ENCODE results near the gene TPX2.

TPX2 gene

DNA sequence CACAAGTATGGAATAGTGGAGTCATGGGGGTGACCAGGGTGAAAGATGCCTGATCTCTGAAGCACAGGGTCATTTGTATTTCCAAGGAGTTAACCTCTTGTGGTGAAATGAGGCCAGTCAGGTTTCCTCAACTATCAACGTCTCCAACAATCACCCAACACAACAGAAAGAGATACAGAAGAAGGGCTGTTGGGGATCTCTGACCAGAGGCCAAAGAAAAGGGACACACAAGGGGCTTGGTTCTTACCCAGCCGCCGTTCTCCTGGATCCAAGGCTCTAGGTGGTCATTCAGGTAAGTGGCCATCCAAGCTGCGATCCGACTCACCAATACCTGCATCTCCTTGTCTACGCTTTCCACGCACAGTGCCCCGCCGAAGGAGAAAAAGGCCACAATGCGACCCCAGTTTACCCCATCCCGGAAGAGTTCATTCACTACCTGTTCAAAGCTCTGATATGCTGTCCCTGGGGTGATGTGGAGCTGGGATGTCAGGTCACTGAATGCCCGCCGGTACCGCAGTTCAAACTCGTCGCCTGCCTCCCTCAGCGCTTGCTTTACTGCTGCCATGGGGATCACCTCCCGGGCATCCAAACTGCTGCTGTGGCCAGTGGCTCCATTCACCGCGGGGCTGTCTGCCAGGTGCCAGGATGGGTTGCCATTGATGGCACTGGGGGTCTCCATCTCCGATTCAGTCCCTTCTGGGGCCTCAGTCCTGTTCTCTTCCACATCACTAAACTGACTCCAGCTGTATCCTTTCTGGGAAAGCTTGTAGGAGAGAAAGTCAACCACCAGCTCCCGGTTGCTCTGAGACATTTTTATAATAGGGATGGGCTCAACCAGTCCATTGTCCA, 17.5 kb upstream of the TPX2 start:
- WGBS, 2 experiments, result 73 to 74% methylated on average over 22 of the region's 22 CpGs
- peaks cover 6% of the 10 kb centered on the region for H3K36me3 ChIP-seq (ENCODE audit: control insufficient read depth, insufficient read depth, low read length)

DNA sequence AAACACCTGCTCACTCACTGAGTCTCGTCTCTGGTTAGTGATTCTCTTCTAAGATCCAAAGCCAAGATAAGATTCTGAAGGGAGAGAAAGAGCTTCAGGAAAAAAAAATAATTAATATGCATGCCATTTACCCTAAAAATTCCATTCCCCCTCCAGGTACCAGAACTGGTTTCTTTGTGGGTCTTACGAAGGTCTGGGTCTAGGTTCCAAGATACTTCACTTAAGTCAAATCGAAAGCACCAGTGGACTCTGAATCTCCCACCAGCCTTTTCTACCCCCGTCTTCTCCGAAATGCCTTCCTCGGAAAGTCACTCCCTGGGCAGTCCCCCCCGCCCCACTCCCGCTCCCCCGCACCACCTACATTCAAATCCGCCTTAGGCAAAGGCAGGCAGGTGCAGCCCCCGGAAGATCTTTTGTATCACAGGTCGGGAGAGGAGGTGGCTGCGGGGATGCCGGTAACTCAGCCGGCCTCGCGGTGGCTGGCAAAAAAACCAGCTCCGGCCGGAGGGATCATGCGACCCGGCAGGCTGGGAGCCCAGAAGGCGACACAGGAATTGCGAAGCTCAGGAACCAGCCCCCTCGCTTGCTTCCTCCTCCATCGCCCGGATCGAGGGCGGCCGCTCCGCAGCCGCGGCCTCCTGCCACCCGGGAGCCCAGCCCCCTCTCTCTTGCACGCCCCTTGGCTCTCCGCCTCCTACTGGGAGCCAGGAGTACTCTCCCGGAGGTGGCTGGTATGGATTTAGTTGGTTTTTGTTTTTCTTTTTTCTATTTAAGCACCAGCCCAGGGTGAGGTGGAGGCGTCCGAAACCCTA, 16.6 kb upstream of the TPX2 start, which contains the start of gene BCL2L1:
Gene BCL2L1, minus strand, starts transcription at position 612 of the 812 bp plus-strand sequence. CDS start 650 bp downstream, outside the sequence.
- H3K4me3 ChIP-seq (ENCODE audit: insufficient read depth, low read depth, low read length), result peak within 1 kb of the TSS; percentile 61
- H3K9me3 ChIP-seq (ENCODE audit: control insufficient read depth, low read length), result no peaks in the 10 kb centered on the region
- 1 to 3% methylated on average over 37 to 38 of the region's 38 CpGs for WGBS, 2 experiments
- peak within 1 kb of the TSS; percentile 96 for H3K27ac ChIP-seq (ENCODE audit: insufficient read depth, low read depth, low read length, poor library complexity, severe bottlenecking)
- peaks cover 6% of the 10 kb centered on the region for H3K36me3 ChIP-seq (ENCODE audit: control insufficient read depth, insufficient read depth, low read length)
- peaks cover 23% of the 10 kb centered on the region for H3K4me1 ChIP-seq (ENCODE audit: control insufficient read depth, insufficient read depth, low read length)
- no peaks in the 10 kb centered on the region for H3K27me3 ChIP-seq (ENCODE audit: control insufficient read depth, insufficient read depth, low read length, poor library complexity, severe bottlenecking)

More for the DNA sequence above, 17.5 kb upstream of the TPX2 start:
- H3K27me3 ChIP-seq (ENCODE audit: control insufficient read depth, insufficient read depth, low read length, poor library complexity, severe bottlenecking), result no peaks in the 10 kb centered on the region
- H3K27ac ChIP-seq (ENCODE audit: insufficient read depth, low read depth, low read length, poor library complexity, severe bottlenecking), result no peak overlapping the region
- peak overlapping the region; percentile 61 for H3K4me3 ChIP-seq (ENCODE audit: insufficient read depth, low read depth, low read length)
- H3K9me3 ChIP-seq (ENCODE audit: control insufficient read depth, low read length), result no peaks in the 10 kb centered on the region
- peaks cover 23% of the 10 kb centered on the region for H3K4me1 ChIP-seq (ENCODE audit: control insufficient read depth, insufficient read depth, low read length)

DNA sequence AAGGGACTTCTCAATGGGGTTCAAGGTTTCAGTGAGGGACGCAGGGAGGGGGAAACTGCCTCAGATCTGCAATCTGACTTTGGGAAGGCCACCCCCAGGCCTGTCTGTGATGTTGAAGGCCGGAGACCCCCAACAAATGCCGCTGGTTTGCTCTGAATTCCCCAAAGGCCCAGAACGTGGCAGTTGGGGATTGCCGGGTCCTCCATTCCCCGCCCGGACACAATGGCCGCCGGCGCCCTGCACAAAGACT, 16.1 kb upstream of the TPX2 start:
- peaks cover 6% of the 10 kb centered on the region for H3K36me3 ChIP-seq (ENCODE audit: control insufficient read depth, insufficient read depth, low read length)
- peaks cover 23% of the 10 kb centered on the region for H3K4me1 ChIP-seq (ENCODE audit: control insufficient read depth, insufficient read depth, low read length)
- 3% methylated on average over 10 of the region's 10 CpGs for WGBS, 2 experiments
- H3K27ac ChIP-seq (ENCODE audit: insufficient read depth, low read depth, low read length, poor library complexity, severe bottlenecking), result peak overlapping the region; percentile 96
- no peaks in the 10 kb centered on the region for H3K9me3 ChIP-seq (ENCODE audit: control insufficient read depth, low read length)
- H3K27me3 ChIP-seq (ENCODE audit: control insufficient read depth, insufficient read depth, low read length, poor library complexity, severe bottlenecking), result no peaks in the 10 kb centered on the region
- H3K4me3 ChIP-seq (ENCODE audit: insufficient read depth, low read depth, low read length), result peak overlapping the region; percentile 61

DNA sequence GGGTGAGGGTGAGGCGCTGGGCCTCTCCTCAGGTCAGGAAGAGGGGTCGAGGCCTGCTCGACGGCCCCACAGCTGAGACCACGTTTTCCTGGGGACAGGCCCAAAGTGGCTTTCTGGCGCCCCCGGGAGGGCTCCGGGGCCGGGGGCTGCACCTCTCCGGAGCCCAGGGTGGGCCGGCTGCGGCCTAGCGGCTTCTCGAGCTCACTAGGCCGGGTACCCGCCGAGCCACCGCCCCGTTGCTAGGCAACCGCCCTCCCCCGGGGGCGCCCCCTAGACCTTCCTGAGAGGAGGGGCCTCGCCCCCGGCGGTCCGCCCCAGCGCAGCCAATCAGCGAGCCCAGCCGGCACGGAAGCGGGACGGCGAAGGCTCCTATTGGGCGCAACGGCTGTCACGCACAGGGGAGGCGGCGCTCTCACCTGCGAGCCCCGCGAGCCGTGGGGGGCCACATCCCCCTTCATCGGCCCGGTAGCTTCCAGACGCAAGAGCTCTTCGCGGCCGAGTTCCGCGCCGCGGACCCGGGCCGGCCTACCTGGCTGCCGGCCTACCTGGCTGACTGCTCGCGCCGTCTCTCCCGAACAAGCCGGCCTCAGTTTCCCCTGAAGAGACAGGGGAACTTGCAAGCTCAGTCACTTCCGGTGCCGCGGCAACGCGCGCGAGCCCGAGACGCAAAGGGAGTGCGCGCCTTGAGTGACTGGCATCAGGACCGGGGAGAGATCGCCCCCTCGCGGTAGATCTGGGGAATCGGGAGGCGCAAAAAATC, 15.6 kb upstream of the TPX2 start:
- peaks cover 6% of the 10 kb centered on the region for H3K36me3 ChIP-seq (ENCODE audit: control insufficient read depth, insufficient read depth, low read length)
- no peaks in the 10 kb centered on the region for H3K27me3 ChIP-seq (ENCODE audit: control insufficient read depth, insufficient read depth, low read length, poor library complexity, severe bottlenecking)
- 0% methylated on average over 77 of the region's 77 CpGs for WGBS, 2 experiments
- peak overlapping the region; percentile 96 for H3K27ac ChIP-seq (ENCODE audit: insufficient read depth, low read depth, low read length, poor library complexity, severe bottlenecking)
- H3K9me3 ChIP-seq (ENCODE audit: control insufficient read depth, low read length), result no peaks in the 10 kb centered on the region
- peaks cover 23% of the 10 kb centered on the region for H3K4me1 ChIP-seq (ENCODE audit: control insufficient read depth, insufficient read depth, low read length)
- H3K4me3 ChIP-seq (ENCODE audit: insufficient read depth, low read depth, low read length), result peak overlapping the region; percentile 61

DNA sequence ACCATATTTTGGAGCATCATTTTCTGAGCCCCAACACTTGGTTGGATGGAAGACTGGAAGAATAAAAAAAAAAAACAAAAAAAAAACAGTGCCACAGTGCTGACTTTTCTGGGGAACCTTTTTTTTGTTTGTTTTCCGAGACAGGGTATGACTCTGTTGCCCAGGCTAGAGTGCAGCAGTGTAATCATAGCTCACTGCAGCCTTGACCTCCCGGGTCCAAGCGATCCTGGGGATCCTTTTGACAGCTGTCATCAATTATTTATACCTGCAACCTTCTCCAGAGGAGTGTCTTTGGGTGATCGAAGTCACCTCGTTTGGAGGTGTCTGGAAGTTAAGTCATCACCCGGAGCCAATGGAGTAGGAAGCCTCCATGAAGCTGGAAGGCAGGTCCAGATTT, 7.8 kb upstream of the TPX2 start:
- H3K27ac ChIP-seq (ENCODE audit: insufficient read depth, low read depth, low read length, poor library complexity, severe bottlenecking), result no peak overlapping the region
- no peak overlapping the region for H3K4me3 ChIP-seq (ENCODE audit: insufficient read depth, low read depth, low read length)
- WGBS, 2 experiments, result 94% methylated on average over 6 of the region's 6 CpGs

DNA sequence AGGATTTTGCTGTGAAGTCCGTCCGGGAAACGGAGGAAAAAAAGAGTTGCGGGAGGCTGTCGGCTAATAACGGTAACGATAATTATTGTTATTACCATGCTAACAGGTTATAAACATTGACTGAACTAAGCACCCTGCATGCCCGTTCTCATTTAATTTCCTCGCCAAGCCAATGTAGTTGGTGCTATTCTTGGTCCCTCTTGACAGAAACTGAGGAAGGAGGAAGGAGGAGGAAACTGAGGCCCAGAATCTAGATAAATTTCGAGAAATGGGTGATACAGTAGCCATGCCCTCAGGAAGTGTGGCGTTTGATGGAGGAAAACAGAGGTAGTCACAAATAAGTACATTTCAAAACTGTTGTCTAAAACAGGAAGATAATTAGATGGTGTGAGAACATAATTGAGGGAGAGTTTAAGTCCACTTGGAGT, 474 bp downstream of the TPX2 start:
- 1% methylated on average over 11 of the region's 11 CpGs for WGBS, 2 experiments
- Histone ChIP-seq H3K4me3 (ENCODE audit: insufficient read depth, low read depth, low read length) (peak overlapping the region; percentile 58), H3K9me3 (ENCODE audit: control insufficient read depth, low read length) (no peaks in the 10 kb centered on the region), H3K27me3 (ENCODE audit: control insufficient read depth, insufficient read depth, low read length, poor library complexity, severe bottlenecking) (no peaks in the 10 kb centered on the region), H3K4me1 (ENCODE audit: control insufficient read depth, insufficient read depth, low read length) (peaks cover 4% of the 10 kb centered on the region), H3K36me3 (ENCODE audit: control insufficient read depth, insufficient read depth, low read length) (peaks cover 5% of the 10 kb centered on the region), H3K27ac (ENCODE audit: insufficient read depth, low read depth, low read length, poor library complexity, severe bottlenecking) (no peak overlapping the region)

More for the DNA sequence above, 7.8 kb upstream of the TPX2 start:
- no peaks in the 10 kb centered on the region for H3K4me1 ChIP-seq (ENCODE audit: control insufficient read depth, insufficient read depth, low read length)
- no peaks in the 10 kb centered on the region for H3K36me3 ChIP-seq (ENCODE audit: control insufficient read depth, insufficient read depth, low read length)
- no peaks in the 10 kb centered on the region for H3K27me3 ChIP-seq (ENCODE audit: control insufficient read depth, insufficient read depth, low read length, poor library complexity, severe bottlenecking)
- no peaks in the 10 kb centered on the region for H3K9me3 ChIP-seq (ENCODE audit: control insufficient read depth, low read length)

DNA sequence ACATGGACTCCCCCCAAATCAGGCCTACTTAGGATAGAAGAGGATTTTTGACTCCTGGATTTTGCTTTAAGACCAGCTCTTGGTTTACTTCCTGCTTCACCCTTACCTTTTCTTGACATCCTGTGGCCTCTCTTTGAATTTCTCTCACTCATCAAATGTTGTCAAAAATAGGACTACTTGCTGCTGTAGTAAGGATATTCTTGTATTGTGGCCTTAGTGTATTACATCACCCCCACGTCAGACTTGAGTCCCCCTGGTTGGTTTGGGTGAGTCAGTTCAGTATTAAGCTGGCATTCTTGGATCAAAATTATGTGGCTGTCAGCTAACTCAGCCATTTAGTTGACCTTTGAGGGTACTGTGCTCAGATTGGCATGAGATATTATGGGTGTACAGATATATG, 1.1 kb downstream of the TPX2 start:
- H3K4me1 ChIP-seq (ENCODE audit: control insufficient read depth, insufficient read depth, low read length), result peaks cover 4% of the 10 kb centered on the region
- 4 to 8% methylated on average over 1 of the region's 1 CpG for WGBS, 2 experiments
- H3K27me3 ChIP-seq (ENCODE audit: control insufficient read depth, insufficient read depth, low read length, poor library complexity, severe bottlenecking), result no peaks in the 10 kb centered on the region
- H3K27ac ChIP-seq (ENCODE audit: insufficient read depth, low read depth, low read length, poor library complexity, severe bottlenecking), result no peak overlapping the region
- peak overlapping the region; percentile 58 for H3K4me3 ChIP-seq (ENCODE audit: insufficient read depth, low read depth, low read length)
- no peaks in the 10 kb centered on the region for H3K9me3 ChIP-seq (ENCODE audit: control insufficient read depth, low read length)
- H3K36me3 ChIP-seq (ENCODE audit: control insufficient read depth, insufficient read depth, low read length), result peaks cover 5% of the 10 kb centered on the region

DNA sequence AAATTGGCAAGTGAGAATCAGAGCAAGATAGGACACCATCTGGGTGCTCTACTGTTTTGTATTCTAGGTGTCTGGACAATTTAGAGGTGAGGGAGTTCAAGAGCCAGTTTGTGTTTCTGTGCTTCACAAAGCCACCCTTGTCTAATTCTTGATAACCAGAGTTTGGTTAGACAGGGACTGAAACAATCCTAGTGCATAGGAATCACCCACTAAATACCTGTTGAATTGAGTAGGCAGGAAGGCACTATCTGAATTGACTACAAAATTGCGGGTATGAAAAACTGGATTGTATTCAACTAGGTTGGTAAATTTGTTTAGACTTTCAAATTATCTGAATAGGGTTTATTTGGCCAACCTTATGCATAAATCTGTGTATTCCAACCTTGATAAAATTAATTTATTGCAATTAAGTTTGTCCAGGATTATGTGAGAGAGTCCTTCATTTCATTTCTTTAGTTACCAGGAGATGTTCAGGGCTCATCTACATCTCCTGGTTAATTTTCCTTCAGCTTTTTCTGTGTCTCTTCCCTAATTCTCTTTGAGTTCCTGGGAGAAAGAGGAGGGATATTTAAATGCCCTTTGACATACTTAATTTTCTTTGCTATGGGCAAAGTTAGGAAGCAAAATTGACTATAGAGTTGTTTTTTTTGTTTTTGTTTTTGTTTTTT, 1.7 kb downstream of the TPX2 start:
- Histone ChIP-seq H3K27ac (ENCODE audit: insufficient read depth, low read depth, low read length, poor library complexity, severe bottlenecking) (no peak overlapping the region), H3K4me3 (ENCODE audit: insufficient read depth, low read depth, low read length) (peak overlapping the region; percentile 58), H3K4me1 (ENCODE audit: control insufficient read depth, insufficient read depth, low read length) (peaks cover 4% of the 10 kb centered on the region), H3K36me3 (ENCODE audit: control insufficient read depth, insufficient read depth, low read length) (peaks cover 5% of the 10 kb centered on the region), H3K9me3 (ENCODE audit: control insufficient read depth, low read length) (no peaks in the 10 kb centered on the region), H3K27me3 (ENCODE audit: control insufficient read depth, insufficient read depth, low read length, poor library complexity, severe bottlenecking) (no peaks in the 10 kb centered on the region)
- 89 to 100% methylated on average over 1 of the region's 1 CpG for WGBS, 2 experiments

DNA sequence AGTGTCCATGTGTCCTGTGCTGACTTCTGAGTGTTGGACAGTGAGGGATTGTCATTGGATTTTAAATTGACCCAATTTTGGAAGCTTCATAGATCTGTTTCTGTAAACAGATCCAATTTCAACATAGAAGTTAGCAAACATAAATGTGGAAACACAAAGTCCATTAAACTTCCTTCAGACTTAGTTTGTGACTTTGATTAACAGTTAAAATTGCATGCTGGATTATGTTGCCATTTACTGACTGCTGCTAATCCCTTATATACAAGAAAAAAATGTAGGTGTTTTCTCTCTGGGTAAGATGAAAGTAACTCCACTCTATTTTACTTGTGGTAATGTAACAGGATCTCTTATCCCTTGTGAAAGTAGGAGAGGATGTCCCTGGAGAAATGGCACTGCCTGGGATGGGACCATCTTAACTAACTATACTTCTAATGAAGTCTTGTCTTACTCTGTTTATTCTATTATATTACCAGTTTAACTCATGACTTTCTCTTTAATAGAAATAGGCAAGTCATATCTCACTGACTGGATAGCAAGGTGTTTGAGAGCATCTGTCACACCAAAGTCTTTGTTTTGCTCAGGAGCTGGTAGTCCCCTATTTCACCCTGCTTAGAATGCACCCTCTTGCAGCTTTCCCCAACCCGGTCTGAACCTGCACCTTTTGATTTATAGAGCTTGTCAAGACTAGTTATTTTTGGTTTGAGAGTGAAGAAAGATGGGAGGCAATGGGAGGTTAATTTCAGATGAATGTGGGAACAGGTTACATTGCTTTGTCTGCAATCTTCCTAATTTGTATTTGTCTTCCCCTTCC, 7.2 kb downstream of the TPX2 start:
- H3K9me3 ChIP-seq (ENCODE audit: control insufficient read depth, low read length), result no peaks in the 10 kb centered on the region
- peaks cover 5% of the 10 kb centered on the region for H3K36me3 ChIP-seq (ENCODE audit: control insufficient read depth, insufficient read depth, low read length)
- H3K4me3 ChIP-seq (ENCODE audit: insufficient read depth, low read depth, low read length), result no peak overlapping the region
- H3K27me3 ChIP-seq (ENCODE audit: control insufficient read depth, insufficient read depth, low read length, poor library complexity, severe bottlenecking), result no peaks in the 10 kb centered on the region
- no peak overlapping the region for H3K27ac ChIP-seq (ENCODE audit: insufficient read depth, low read depth, low read length, poor library complexity, severe bottlenecking)
- no peaks in the 10 kb centered on the region for H3K4me1 ChIP-seq (ENCODE audit: control insufficient read depth, insufficient read depth, low read length)
- WGBS, 2 experiments, result 93 to 94% methylated on average over 1 of the region's 1 CpG
